Measurements from ENCODE around the gene MN1. TPM values are rescaled to one million over a fixed set of nuclear protein-coding genes. Genes with fewer than 3 reads are reported as not detected.

MN1 gene
- total and polyA plus RNA-seq, 2 donors (not counting 1 experiment from before 2014, with no cell fraction given) = 0.02 to 0.12 TPM

DNA sequence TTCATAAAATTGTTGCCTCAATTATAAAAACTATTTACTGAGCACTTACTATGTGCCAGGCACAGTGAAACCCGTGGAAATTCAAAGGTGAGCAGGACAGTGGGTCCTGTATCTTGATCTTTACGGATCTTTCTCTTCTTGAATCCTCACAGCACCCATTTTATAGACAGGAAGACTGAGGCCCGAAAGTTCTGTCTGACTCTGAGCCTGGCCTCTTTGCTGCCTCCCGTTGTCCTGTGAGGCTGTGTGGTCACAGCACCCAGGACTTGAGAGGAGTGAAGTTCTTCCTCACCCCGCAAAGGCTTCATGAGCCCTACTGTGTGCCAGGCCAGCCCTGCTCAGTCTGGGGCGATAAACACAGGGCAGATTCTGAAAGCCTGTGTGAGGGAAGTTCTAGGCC, 13.4 kb upstream of the MN1 start:
- no peaks in the 10 kb centered on the region for H3K4me1 ChIP-seq (ENCODE audit: control insufficient read depth in 2 of 2, insufficient read depth in 2 of 2, low read length in 2 of 2)
- ChIA-PET POLR2A (no interaction called here), CTCF (no interaction called here)
- ATAC-seq (ENCODE audit: low read depth) = no peak
- no peak overlapping the region for H3K9ac ChIP-seq (ENCODE audit: low read length)
- no peaks in the 10 kb centered on the region for H3K4me1 Mint-ChIP-seq
- no peak for TF ChIP-seq EZH2 (IDR thresholded peaks at IDR 0.05; ENCODE audit: borderline replicate concordance, insufficient read depth, low read depth, low read length, poor library complexity, severe bottlenecking)
- TF ChIP-seq CTCF (IDR thresholded peaks at IDR 0.05) = no peak
- no peak overlapping the region for H3K4me3 Mint-ChIP-seq
- H3K79me2 ChIP-seq (ENCODE audit: control insufficient read depth, insufficient read depth, low read length) = no peaks in the 10 kb centered on the region
- no peaks in the 10 kb centered on the region for H4K20me1 ChIP-seq (ENCODE audit: control insufficient read depth, insufficient read depth, low read length, poor library complexity, severe bottlenecking)
- 73% methylated on average over 5 of the region's 6 CpGs for WGBS (ENCODE audit: insufficient coverage)
- H2AFZ ChIP-seq (ENCODE audit: insufficient read depth, low read depth, low read length, poor library complexity, severe bottlenecking) = no peak overlapping the region
- H3K36me3 ChIP-seq (replicated peaks in 1 of 2; ENCODE audit: control extremely low read depth in 1 of 2, control insufficient read depth in 1 of 2, extremely low read depth in 1 of 2, insufficient read depth in 2 of 2, low read length in 1 of 2) = no peaks in the 10 kb centered on the region
- no peak overlapping the region for H3K4me3 ChIP-seq (ENCODE audit: control extremely low read depth in 1 of 5, extremely low read depth in 1 of 5, insufficient read depth in 1 of 5, low read depth in 2 of 5, low read length in 4 of 5)
- H3K27ac ChIP-seq (ENCODE audit: low read length in 2 of 2) = no peak overlapping the region
- no peaks in the 10 kb centered on the region for H3K27me3 ChIP-seq (replicated peaks in 1 of 4; ENCODE audit: control extremely low read depth in 1 of 4, control insufficient read depth in 3 of 4, insufficient read depth in 4 of 4, low read length in 3 of 4)
- peaks cover 0 to 3% (median 0%) of the 10 kb centered on the region in 3 donors for H3K9me3 ChIP-seq (ENCODE audit: control extremely low read depth in 1 of 3, control insufficient read depth in 2 of 3, insufficient read depth in 1 of 3, low read length in 2 of 3)
- H3K4me2 ChIP-seq (replicated peaks; ENCODE audit: low read depth, low read length, poor library complexity, severe bottlenecking) = no peak overlapping the region
- H3K9me3 Mint-ChIP-seq (ENCODE audit: insufficient read depth) = no peaks in the 10 kb centered on the region
- no peak for DNase-seq
- H3K27me3 Mint-ChIP-seq = peaks cover 13% of the 10 kb centered on the region
- intact Hi-C loops (cut with micrococcal nuclease) = no loop called here
- H3K27ac Mint-ChIP-seq = no peak overlapping the region

DNA sequence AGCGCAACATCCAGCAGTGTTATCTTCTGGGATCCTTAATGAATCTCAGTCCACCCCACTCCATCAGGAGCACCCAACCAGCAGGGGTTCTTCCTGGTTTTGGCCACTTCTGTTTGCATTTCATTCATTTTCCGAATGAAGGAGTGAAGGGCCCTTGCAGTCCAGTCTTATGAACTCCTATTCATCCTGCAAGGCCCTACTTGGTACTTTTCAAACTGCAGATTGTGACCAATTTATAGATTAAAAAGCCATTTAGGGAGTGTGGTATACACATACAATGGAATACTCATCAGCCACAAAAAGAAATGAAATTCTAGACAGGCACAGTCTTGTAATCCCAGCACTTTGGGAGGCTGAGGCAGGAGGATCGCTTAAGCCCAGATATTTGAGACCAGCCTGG, 10.2 kb upstream of the MN1 start:
- Histone ChIP-seq H3K9ac (ENCODE audit: low read length) (no peak overlapping the region), H2AFZ (ENCODE audit: insufficient read depth, low read depth, low read length, poor library complexity, severe bottlenecking) (no peak overlapping the region), H4K20me1 (ENCODE audit: control insufficient read depth, insufficient read depth, low read length, poor library complexity, severe bottlenecking) (no peaks in the 10 kb centered on the region), H3K4me1 (ENCODE audit: control insufficient read depth in 2 of 2, insufficient read depth in 2 of 2, low read length in 2 of 2) (no peaks in the 10 kb centered on the region), H3K79me2 (ENCODE audit: control insufficient read depth, insufficient read depth, low read length) (no peaks in the 10 kb centered on the region), H3K9me3 (ENCODE audit: control extremely low read depth in 1 of 3, control insufficient read depth in 2 of 3, insufficient read depth in 1 of 3, low read length in 2 of 3) (no peaks in the 10 kb centered on the region), H3K4me3 (ENCODE audit: control extremely low read depth in 1 of 5, extremely low read depth in 1 of 5, insufficient read depth in 1 of 5, low read depth in 2 of 5, low read length in 4 of 5) (no peak overlapping the region), H3K36me3 (replicated peaks in 1 of 2; ENCODE audit: control extremely low read depth in 1 of 2, control insufficient read depth in 1 of 2, extremely low read depth in 1 of 2, insufficient read depth in 2 of 2, low read length in 1 of 2) (no peaks in the 10 kb centered on the region), H3K27me3 (replicated peaks in 1 of 4; ENCODE audit: control extremely low read depth in 1 of 4, control insufficient read depth in 3 of 4, insufficient read depth in 4 of 4, low read length in 3 of 4) (peaks cover 0 to 4% (median 2%) of the 10 kb centered on the region in 4 experiments), H3K4me2 (replicated peaks; ENCODE audit: low read depth, low read length, poor library complexity, severe bottlenecking) (no peak overlapping the region), H3K27ac (ENCODE audit: low read length in 2 of 2) (no peak overlapping the region)
- Mint-ChIP-seq H3K9me3 (ENCODE audit: insufficient read depth) (no peaks in the 10 kb centered on the region), H3K4me1 (no peaks in the 10 kb centered on the region), H3K27me3 (peaks cover 16% of the 10 kb centered on the region), H3K4me3 (no peak overlapping the region), H3K27ac (no peak overlapping the region)
- CTCF ChIA-PET = no interaction called here
- ATAC-seq (ENCODE audit: low read depth) (no peak), DNase-seq (no peak)
- 100% methylated on average over 2 of the region's 3 CpGs for WGBS (ENCODE audit: insufficient coverage)
- TF ChIP-seq CTCF (IDR thresholded peaks at IDR 0.05) = no peak
- TF ChIP-seq EZH2 (IDR thresholded peaks at IDR 0.05; ENCODE audit: borderline replicate concordance, insufficient read depth, low read depth, low read length, poor library complexity, severe bottlenecking) = no peak
- intact Hi-C loops (cut with micrococcal nuclease) = no loop called here
- POLR2A ChIA-PET = no interaction called here
